ENCODE data around the gene ROR2.

Gene ROR2

GRCh38 chr9:91814201-91814600 lies 135.8 kb downstream of the ROR2 start:
- Mint-ChIP-seq H3K4me1 (peaks cover 52% of the 10 kb centered on the region), H3K9me3 (no peaks in the 10 kb centered on the region), H3K36me3 (ENCODE audit: low read depth) (no peaks in the 10 kb centered on the region), H3K27ac (peak overlapping the region; percentile 57 to 93 (median 65)), H3K27me3 (ENCODE audit: low read depth) (peaks cover 3% of the 10 kb centered on the region), H3K4me3 (peak overlapping the region; percentile 14 to 51 (median 15))
- TF ChIP-seq CTCF (IDR thresholded peaks at IDR 0.05; ENCODE audit: unreplicated experiment in 3 of 3), result no peak

GRCh38 chr9:91813176-91813795 lies 136.7 kb downstream of the ROR2 start:
- Mint-ChIP-seq H3K9me3 (no peaks in the 10 kb centered on the region), H3K36me3 (ENCODE audit: low read depth) (no peaks in the 10 kb centered on the region), H3K4me3 (peak overlapping the region in 1 of 3 experiments; percentile 0), H3K27me3 (ENCODE audit: low read depth) (peaks cover 3% of the 10 kb centered on the region), H3K4me1 (peaks cover 52% of the 10 kb centered on the region), H3K27ac (peak overlapping the region; percentile 42 to 93 (median 57))
- no peak for TF ChIP-seq CTCF (IDR thresholded peaks at IDR 0.05; ENCODE audit: unreplicated experiment in 3 of 3)

- peaks cover 43% of the 10 kb centered on the region for H3K4me1 Mint-ChIP-seq
- TF ChIP-seq CTCF (IDR thresholded peaks at IDR 0.05; ENCODE audit: unreplicated experiment in 3 of 3), result no peak
- no peaks in the 10 kb centered on the region for H3K9me3 Mint-ChIP-seq
- peaks cover 3% of the 10 kb centered on the region for H3K27me3 Mint-ChIP-seq (ENCODE audit: low read depth)
- no peak overlapping the region for H3K27ac Mint-ChIP-seq
- H3K4me3 Mint-ChIP-seq, result no peak overlapping the region
- H3K36me3 Mint-ChIP-seq (ENCODE audit: low read depth), result no peaks in the 10 kb centered on the region
Observed at GRCh38 chr9:91812191-91812590, 137.8 kb downstream of the ROR2 start.

GRCh38 chr9:91811024-91811909 lies 138.8 kb downstream of the ROR2 start:
- H3K4me3 Mint-ChIP-seq, result no peak overlapping the region
- H3K9me3 Mint-ChIP-seq, result no peaks in the 10 kb centered on the region
- H3K27me3 Mint-ChIP-seq (ENCODE audit: low read depth), result peaks cover 3% of the 10 kb centered on the region
- peaks cover 38% of the 10 kb centered on the region for H3K4me1 Mint-ChIP-seq
- H3K36me3 Mint-ChIP-seq (ENCODE audit: low read depth), result peaks cover under 1% of the 10 kb centered on the region
- H3K27ac Mint-ChIP-seq, result peak overlapping the region in 2 of 3 experiments; percentile 45 to 46
- TF ChIP-seq CTCF (IDR thresholded peaks at IDR 0.05; ENCODE audit: unreplicated experiment in 3 of 3), result no peak

- peaks cover 35% of the 10 kb centered on the region for H3K4me1 Mint-ChIP-seq
- no peak overlapping the region for H3K27ac Mint-ChIP-seq
- H3K27me3 Mint-ChIP-seq (ENCODE audit: low read depth), result peaks cover 3% of the 10 kb centered on the region
- H3K36me3 Mint-ChIP-seq (ENCODE audit: low read depth), result peaks cover 3% of the 10 kb centered on the region
- TF ChIP-seq CTCF (IDR thresholded peaks at IDR 0.05; ENCODE audit: unreplicated experiment in 3 of 3), result no peak
- no peaks in the 10 kb centered on the region for H3K9me3 Mint-ChIP-seq
- no peak overlapping the region for H3K4me3 Mint-ChIP-seq
Observed at GRCh38 chr9:91810286-91810905, 139.6 kb downstream of the ROR2 start.
